SH-SY5Y (cell line): ENCODE results near the gene HAUS7.

Source experiments
- GATA2 ChIP-seq: IDR thresholded peaks from 2 replicates; pipeline ENCODE4 v1.6.1; 2011; ENCODE audit warnings: mild to moderate bottlenecking, low read depth, low read length
- GATA3 ChIP-seq: IDR thresholded peaks from 2 replicates; pipeline ENCODE4 v1.6.1; 2011; ENCODE audit warnings: low read depth, mild to moderate bottlenecking, low read length, moderate library complexity

HAUS7 gene

GRCh38 chrX:153460826-153461225 is 9.6 kb downstream of the HAUS7 start:
- no peak for TF ChIP-seq GATA3
- no peak for TF ChIP-seq GATA2

- TF ChIP-seq GATA3: no peak
- no peak for TF ChIP-seq GATA2
Measured at GRCh38 chrX:153459986-153460385, 10.4 kb downstream of the HAUS7 start.

GRCh38 chrX:153458476-153458875 is 11.9 kb downstream of the HAUS7 start:
- TF ChIP-seq GATA2 (no peak), GATA3 (no peak)

- TF ChIP-seq GATA3 (no peak), GATA2 (no peak)
Measured at GRCh38 chrX:153457827-153458466, 12.4 kb downstream of the HAUS7 start.

GRCh38 chrX:153457136-153457825 is 13.1 kb downstream of the HAUS7 start:
- no peak for TF ChIP-seq GATA3
- TF ChIP-seq GATA2: no peak

- TF ChIP-seq GATA3 (no peak), GATA2 (no peak)
Measured at GRCh38 chrX:153456704-153457103, 13.7 kb downstream of the HAUS7 start.

- TF ChIP-seq GATA2 (no peak), GATA3 (no peak)
Measured at GRCh38 chrX:153456161-153456560, 14.2 kb downstream of the HAUS7 start.

GRCh38 chrX:153455571-153455970 is 14.8 kb downstream of the HAUS7 start:
- no peak for TF ChIP-seq GATA2
- TF ChIP-seq GATA3: no peak

GRCh38 chrX:153454901-153455550 is 15.3 kb downstream of the HAUS7 start:
- TF ChIP-seq GATA2: no peak
- no peak for TF ChIP-seq GATA3

GRCh38 chrX:153450949-153451277 is 19.5 kb downstream of the HAUS7 start:
- no peak for TF ChIP-seq GATA2
- no peak for TF ChIP-seq GATA3

GRCh38 chrX:153450114-153450948 is 20.0 kb downstream of the HAUS7 start:
- TF ChIP-seq GATA3: no peak
- no peak for TF ChIP-seq GATA2

- TF ChIP-seq GATA3 (no peak), GATA2 (no peak)
Measured at GRCh38 chrX:153449368-153450113, 20.8 kb downstream of the HAUS7 start.

- TF ChIP-seq GATA3 (no peak), GATA2 (no peak)
Measured at GRCh38 chrX:153448556-153449367, 21.6 kb downstream of the HAUS7 start.
